HepG2 (cell line): ENCODE results near the gene SELENOV. TPM values are rescaled to one million over a fixed set of nuclear protein-coding genes. Genes with fewer than 3 reads are reported as not detected.

ENCODE experiments used
- CHCHD3 ChIP-seq: sonication (generic); formaldehyde crosslinking; IDR thresholded peaks from 2 replicates; pipeline ENCODE4 v1.8.0; 2022; ENCODE audit warnings: mild to moderate bottlenecking, missing genetic modification reagents, moderate library complexity
- CREM ChIP-seq, 2 experiments: sonication (generic) in 1 of 2; formaldehyde crosslinking in 1 of 2; IDR thresholded peaks; 2 replicates each; pipeline versions ENCODE4 v1.4.0 to v1.6.1; 2016 to 2020; ENCODE audit warnings: antibody characterized with exemption in 1 of 2, mild to moderate bottlenecking in 1 of 2, missing genetic modification reagents in 1 of 2
- FOXC1 ChIP-seq: sonication (generic); formaldehyde crosslinking; IDR thresholded peaks from 2 replicates; pipeline ENCODE4 v1.8.0; 2022; ENCODE audit warnings: mild to moderate bottlenecking, missing genetic modification reagents, borderline replicate concordance
- HNRNPUL1 ChIP-seq: fragments of 200-400 bp; formaldehyde crosslinking; IDR thresholded peaks from 2 replicates; pipeline ENCODE4 v1.6.1; 2017; ENCODE audit warnings: low read depth, mild to moderate bottlenecking, low read length, moderate library complexity
- JARID2 ChIP-seq: sonication (generic); formaldehyde crosslinking; IDR thresholded peaks from 2 replicates; pipeline ENCODE4 v1.8.1; 2023; ENCODE audit warnings: missing genetic modification reagents, inconsistent platforms; ENCODE audit not compliant: insufficient replicate concordance
- MAF1 ChIP-seq: sonication (generic); formaldehyde crosslinking; IDR thresholded peaks from 2 replicates; pipeline ENCODE4 v1.5.0; 2020; ENCODE audit warnings: missing genetic modification reagents, borderline replicate concordance
- MTF1 ChIP-seq: sonication (generic); formaldehyde crosslinking; IDR thresholded peaks from 2 replicates; pipeline ENCODE4 v1.5.0; 2020; ENCODE audit warnings: missing genetic modification reagents
- MZF1 ChIP-seq: sonication (generic); formaldehyde crosslinking; IDR thresholded peaks from 2 replicates; pipeline ENCODE4 v1.8.1; 2023; ENCODE audit warnings: mild to moderate bottlenecking, missing genetic modification reagents, borderline replicate concordance
- RARA ChIP-seq: IDR thresholded peaks from 2 replicates; pipeline ENCODE4 v1.6.1; 2016; ENCODE audit warnings: missing genetic modification reagents, missing compliant biosample characterization
- RBAK ChIP-seq: sonication (generic); formaldehyde crosslinking; IDR thresholded peaks from 2 replicates; pipeline ENCODE4 v1.5.1; 2020; ENCODE audit warnings: mild to moderate bottlenecking, missing genetic modification reagents
- TEAD3 ChIP-seq: optimal IDR thresholded peaks from 2 replicates; pipeline ENCODE3; 2016; ENCODE audit warnings: borderline replicate concordance
- TGIF2 ChIP-seq: IDR thresholded peaks from 2 replicates; pipeline ENCODE4 v1.6.1; 2016; ENCODE audit warnings: control low read depth, missing compliant biosample characterization
- TP53 ChIP-seq: sonication (generic); formaldehyde crosslinking; conservative IDR thresholded peaks from 2 replicates; pipeline ENCODE4 v1.4.0; 2020; ENCODE audit warnings: missing genetic modification reagents
- ZC3H4 ChIP-seq: sonication (generic); formaldehyde crosslinking; IDR thresholded peaks from 2 replicates; pipeline ENCODE4 v1.4.0; 2020; ENCODE audit warnings: missing genetic modification reagents, borderline replicate concordance
- ZNF318 ChIP-seq: sonication (generic); formaldehyde crosslinking; IDR thresholded peaks from 2 replicates; pipeline ENCODE4 v1.4.0; 2020; ENCODE audit warnings: mild to moderate bottlenecking, missing genetic modification reagents
- ZNF570 ChIP-seq: sonication (generic); formaldehyde crosslinking; IDR thresholded peaks from 2 replicates; pipeline ENCODE4 v1.4.0; 2020; ENCODE audit warnings: mild to moderate bottlenecking, missing genetic modification reagents, borderline replicate concordance
- polyA plus RNA-seq, 8 experiments: library from polyadenylated mRNA; depleted of rRNA in 3 of 8; stranded (reverse) in 7 of 8; unstranded in 1 of 8; fragments of >200 nt; fragmentation: Illumina TruSeq in 4 of 8; extraction: Trizol in 4 of 8; gene quantifications; 2 replicates each; pipeline versions ENCODE4 v1.2.1 to v1.2.3, GENCODE V29; 2011 to 2016; ENCODE audit warnings: low read depth in 4 of 8, missing spikeins in 1 of 8, mixed read lengths in 1 of 8; ENCODE audit not compliant: insufficient read depth in 1 of 8
- total RNA-seq, 5 experiments: library from RNA; depleted of rRNA; stranded (reverse); fragments of >200 nt; fragmentation: Illumina TruSeq; extraction: Trizol; gene quantifications; 2 replicates each; pipeline ENCODE4 v1.2.3, GENCODE V29; 2016; ENCODE audit warnings: low read depth in 1 of 5

The SELENOV gene
- total and polyA plus RNA-seq, 2 of the 13 experiments (the other 11 are each of a cell fraction or from before 2014, with no cell fraction given) = not detected

- peak; percentile 45 for TF ChIP-seq RARA (CRISPR knock-in tag)
- TF ChIP-seq MZF1 (CRISPR knock-in tag) = no peak
- TF ChIP-seq HNRNPUL1 = no peak
- TF ChIP-seq CHCHD3 (CRISPR knock-in tag) = peak; percentile 99
- no peak for TF ChIP-seq ZC3H4
- peak; percentile 98; the same call in 1 of the 2 replicates for TF ChIP-seq FOXC1 (CRISPR knock-in tag)
- TF ChIP-seq TEAD3 (CRISPR knock-in tag) = peak; percentile 54
- TF ChIP-seq ZNF318 = peak; percentile 96
- TF ChIP-seq MTF1 (CRISPR knock-in tag) = peak; percentile 93
- no peak for TF ChIP-seq TP53 (CRISPR knock-in tag)
- no peak for TF ChIP-seq JARID2
- no peak for TF ChIP-seq CREM (IDR thresholded peaks at IDR 0.05)
- TF ChIP-seq CREM (CRISPR knock-in tag; IDR thresholded peaks at IDR 0.05) = no peak
- TF ChIP-seq RBAK (CRISPR knock-in tag) = no peak
- TF ChIP-seq MAF1 = no peak
- TF ChIP-seq ZNF570 (CRISPR knock-in tag) = peak; percentile 96
- TF ChIP-seq TGIF2 (CRISPR knock-in tag) = 0 out of 2 replicates have a peak, but pooled peaks have one; percentile 55
Measured at GRCh38 chr19:39502640-39503417, 12.1 kb upstream of the SELENOV start (continued).
